Stimulated activated naive CD4-positive, alpha-beta T cell treated with Interleukin-2 at 50 U/mL for 16 hours (primary cell): ENCODE data around the gene ALMS1.
"Not testable (repeated sequence)": the region's sequence is repeated elsewhere in the genome, so short reads cannot be mapped to it uniquely, and the experiment has no call there.

Experiments used
- DNase-seq: peaks from one replicate; lab custom pipeline; 2025; lab: John Stamatoyannopoulos, UW

ALMS1 gene

GRCh38 chr2:73402386-73403103, 16.9 kb downstream of the ALMS1 start:
- no peak for DNase-seq

GRCh38 chr2:73403237-73403636, 17.6 kb downstream of the ALMS1 start:
- DNase-seq, result no peak

- DNase-seq, result no peak
Measured at GRCh38 chr2:73404409-73404808, 18.8 kb downstream of the ALMS1 start.

- no peak for DNase-seq
Measured at GRCh38 chr2:73406996-73407395, 21.4 kb downstream of the ALMS1 start.

GRCh38 chr2:73408198-73408597, 22.6 kb downstream of the ALMS1 start:
- DNase-seq, result no peak

GRCh38 chr2:73414696-73415095, 29.1 kb downstream of the ALMS1 start:
- no peak for DNase-seq

- DNase-seq, result no peak
Measured at GRCh38 chr2:73415906-73416305, 30.3 kb downstream of the ALMS1 start.

- no peak for DNase-seq
Measured at GRCh38 chr2:73418343-73418742, 32.7 kb downstream of the ALMS1 start.

GRCh38 chr2:73423913-73424312, 38.3 kb downstream of the ALMS1 start:
- DNase-seq, result no peak

GRCh38 chr2:73426176-73426575, 40.5 kb downstream of the ALMS1 start:
- no peak for DNase-seq

- DNase-seq, result no peak
Measured at GRCh38 chr2:73436019-73436418, 50.4 kb downstream of the ALMS1 start.

- no peak for DNase-seq
Measured at GRCh38 chr2:73444202-73444601, 58.6 kb downstream of the ALMS1 start.

GRCh38 chr2:73448856-73449255, 63.2 kb downstream of the ALMS1 start:
- DNase-seq, result no peak

GRCh38 chr2:73449404-73449803, 63.8 kb downstream of the ALMS1 start:
- no peak for DNase-seq

- no peak for DNase-seq
Measured at GRCh38 chr2:73451263-73451972, 65.8 kb downstream of the ALMS1 start.

GRCh38 chr2:73457982-73458381, 72.3 kb downstream of the ALMS1 start:
- DNase-seq, result no peak

GRCh38 chr2:73462388-73462787, 76.8 kb downstream of the ALMS1 start:
- not testable (repeated sequence) for DNase-seq

GRCh38 chr2:73468376-73468775, 82.7 kb downstream of the ALMS1 start:
- no peak for DNase-seq

- not testable (repeated sequence) for DNase-seq
Measured at GRCh38 chr2:73483874-73484273, 98.2 kb downstream of the ALMS1 start.

- DNase-seq, result no peak
Measured at GRCh38 chr2:73487112-73487657, 101.5 kb downstream of the ALMS1 start.

GRCh38 chr2:73488079-73488478, 102.4 kb downstream of the ALMS1 start:
- DNase-seq, result no peak

GRCh38 chr2:73489053-73489452, 103.4 kb downstream of the ALMS1 start:
- DNase-seq, result no peak

GRCh38 chr2:73494031-73494430, 108.4 kb downstream of the ALMS1 start:
- DNase-seq, result no peak
